ENCODE data around the gene RAN.
"Not testable (repeated sequence)": the region's sequence is repeated elsewhere in the genome, so short reads cannot be mapped to it uniquely, and the experiment has no call there.

RAN gene

GRCh38 chr12:130838951-130839769 lies 32.7 kb upstream of the RAN start, which contains the start of gene STX2:
TSS of gene STX2 (minus strand) at chr12:130839250. CDS start at chr12:130839099, 151 bp downstream.
- Mint-ChIP-seq H3K27ac (peak within 1 kb of the TSS; percentile 71), H3K4me1 (ENCODE audit: low read depth) (peaks cover 34% of the 10 kb centered on the region)
- peak; percentile 96 for DNase-seq

GRCh38 chr12:130839770-130840404 lies 32.0 kb upstream of the RAN start:
- Mint-ChIP-seq H3K27ac (peak overlapping the region; percentile 69), H3K9me3 (no peaks in the 10 kb centered on the region), H3K4me1 (ENCODE audit: low read depth) (peaks cover 34% of the 10 kb centered on the region), H3K36me3 (ENCODE audit: low read depth) (peaks cover 15% of the 10 kb centered on the region), H3K4me3 (peak overlapping the region; percentile 75), H3K27me3 (no peaks in the 10 kb centered on the region)
- DNase-seq, result no peak

More at GRCh38 chr12:130838951-130839769, 32.7 kb upstream of the RAN start, which contains the start of gene STX2:
- H3K27me3 Mint-ChIP-seq, result no peaks in the 10 kb centered on the region
- no peaks in the 10 kb centered on the region for H3K9me3 Mint-ChIP-seq
- peak within 1 kb of the TSS; percentile 88 for H3K4me3 Mint-ChIP-seq
- peaks cover 18% of the 10 kb centered on the region for H3K36me3 Mint-ChIP-seq (ENCODE audit: low read depth)

DNA sequence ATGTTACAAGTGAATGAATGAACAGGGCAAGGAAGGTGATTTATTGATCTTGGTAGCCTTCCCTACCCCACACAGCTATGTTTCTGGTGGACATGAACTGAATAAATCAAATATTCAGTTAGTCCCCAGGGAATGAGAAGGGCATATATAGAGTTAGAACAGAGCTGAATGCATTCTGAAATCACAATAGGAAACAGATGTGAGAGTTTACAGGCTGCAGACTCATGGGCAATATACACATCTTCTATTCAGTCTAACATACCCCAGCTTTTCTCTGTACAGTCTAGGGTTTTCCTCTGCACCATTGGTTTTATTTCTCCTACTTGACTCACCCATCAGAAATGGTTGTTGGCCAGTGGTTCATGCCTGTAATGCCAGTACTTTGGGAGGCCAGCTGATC lies 25.5 kb upstream of the RAN start:
- no peak for DNase-seq
- Mint-ChIP-seq H3K4me1 (ENCODE audit: low read depth) (no peaks in the 10 kb centered on the region), H3K9me3 (no peaks in the 10 kb centered on the region), H3K36me3 (ENCODE audit: low read depth) (no peaks in the 10 kb centered on the region), H3K27me3 (peaks cover 3% of the 10 kb centered on the region), H3K4me3 (no peak overlapping the region), H3K27ac (no peak overlapping the region)

DNA sequence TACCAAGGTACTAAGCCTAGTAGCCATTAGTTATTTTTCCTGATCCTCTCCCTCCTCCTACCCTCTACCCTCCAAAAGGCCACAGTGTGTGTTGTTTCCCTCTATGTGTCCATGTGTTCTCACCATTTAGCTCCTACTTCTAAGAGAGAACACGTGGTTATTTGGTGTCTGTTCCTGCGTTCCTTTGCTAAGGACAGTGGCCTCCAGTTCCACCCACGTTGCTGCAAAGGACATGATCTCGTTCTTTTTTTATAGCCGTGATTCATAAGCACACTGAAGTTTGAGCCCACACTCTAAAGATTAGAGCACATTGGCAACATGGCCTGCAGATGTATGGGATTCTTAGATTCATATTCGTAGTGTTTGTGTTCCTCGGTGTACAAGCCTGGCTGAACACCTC lies 24.8 kb upstream of the RAN start:
- Mint-ChIP-seq H3K4me3 (no peak overlapping the region), H3K9me3 (no peaks in the 10 kb centered on the region), H3K4me1 (ENCODE audit: low read depth) (no peaks in the 10 kb centered on the region), H3K27ac (no peak overlapping the region), H3K27me3 (peaks cover 3% of the 10 kb centered on the region), H3K36me3 (ENCODE audit: low read depth) (no peaks in the 10 kb centered on the region)
- DNase-seq, result no peak

GRCh38 chr12:130848105-130848504 lies 23.8 kb upstream of the RAN start:
- H3K27ac Mint-ChIP-seq, H3K9me3 Mint-ChIP-seq: not testable (repeated sequence)

DNA sequence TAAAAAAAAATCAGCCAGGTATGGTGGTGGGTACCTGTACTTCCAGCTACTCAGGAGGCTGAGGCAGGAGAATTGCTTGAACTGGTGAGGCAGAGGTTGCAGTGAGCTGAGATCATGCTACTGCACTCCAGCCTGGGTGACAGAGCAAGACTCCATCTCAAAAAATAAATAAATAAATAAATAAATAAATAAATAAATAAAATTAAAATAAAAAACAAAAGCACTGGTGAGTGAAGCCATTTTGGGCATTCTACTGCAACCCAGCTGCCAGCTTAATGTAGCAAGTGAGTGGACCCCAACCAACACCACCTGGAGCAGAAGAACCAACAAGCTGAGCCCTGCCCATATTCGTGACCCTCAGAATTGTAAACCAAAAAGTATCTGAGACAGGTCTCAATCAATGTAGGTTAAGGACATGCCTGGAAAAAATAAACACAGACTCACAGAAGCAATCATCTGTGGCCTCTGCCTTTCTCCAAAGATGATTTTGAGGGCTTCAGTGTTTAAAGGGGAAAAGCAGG lies 23.0 kb upstream of the RAN start:
- H3K36me3 Mint-ChIP-seq (ENCODE audit: low read depth); H3K27me3 Mint-ChIP-seq; DNase-seq; H3K9me3 Mint-ChIP-seq; H3K4me1 Mint-ChIP-seq (ENCODE audit: low read depth); H3K27ac Mint-ChIP-seq; H3K4me3 Mint-ChIP-seq: not testable (repeated sequence)

More at GRCh38 chr12:130848105-130848504, 23.8 kb upstream of the RAN start:
- H3K4me1 Mint-ChIP-seq (ENCODE audit: low read depth); H3K36me3 Mint-ChIP-seq (ENCODE audit: low read depth); DNase-seq; H3K4me3 Mint-ChIP-seq; H3K27me3 Mint-ChIP-seq: not testable (repeated sequence)

DNA sequence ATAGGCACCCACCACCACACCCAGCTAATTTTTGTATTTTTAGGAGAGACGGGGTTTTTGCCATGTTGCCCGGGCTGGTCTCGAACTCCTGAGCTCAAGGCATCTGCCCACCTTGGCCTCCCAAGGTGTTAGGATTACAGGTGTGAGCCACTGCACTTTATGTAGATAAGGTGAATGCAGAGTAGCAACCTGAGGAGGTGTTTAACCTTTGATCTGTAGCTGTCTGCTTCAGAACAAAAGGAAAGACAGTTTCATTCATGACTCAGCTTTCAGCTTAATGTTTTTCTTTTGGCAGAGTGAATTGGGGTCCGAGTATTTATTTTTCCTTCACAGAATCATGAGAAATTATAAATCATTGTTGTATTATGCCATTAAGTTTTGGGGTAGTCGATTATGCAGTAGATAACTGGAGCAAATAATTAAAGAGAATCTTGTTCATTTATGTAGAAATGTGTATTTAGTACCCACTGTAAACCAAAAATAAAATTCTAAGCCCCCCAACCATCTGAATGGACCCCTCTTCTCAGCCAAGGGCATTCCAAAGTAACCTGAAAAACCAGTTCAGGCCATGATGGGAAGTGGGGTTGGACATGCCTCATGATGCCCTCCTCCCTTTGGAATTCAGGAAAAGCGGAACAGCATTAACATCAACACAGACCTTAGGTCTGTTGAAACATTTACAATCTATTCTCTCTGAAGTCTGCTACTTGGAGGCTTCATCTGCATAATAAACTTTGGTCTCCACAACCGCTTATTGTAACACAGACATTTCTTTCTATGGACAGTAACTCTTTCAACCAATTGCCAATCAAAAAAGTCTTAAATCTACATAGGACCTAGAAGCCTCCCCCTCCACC lies 22.1 kb upstream of the RAN start:
- no peak overlapping the region for H3K27ac Mint-ChIP-seq
- no peaks in the 10 kb centered on the region for H3K36me3 Mint-ChIP-seq (ENCODE audit: low read depth)
- H3K4me1 Mint-ChIP-seq (ENCODE audit: low read depth), result no peaks in the 10 kb centered on the region
- no peak for DNase-seq
- no peak overlapping the region for H3K4me3 Mint-ChIP-seq
- H3K27me3 Mint-ChIP-seq, result peaks cover 7% of the 10 kb centered on the region
- no peaks in the 10 kb centered on the region for H3K9me3 Mint-ChIP-seq

DNA sequence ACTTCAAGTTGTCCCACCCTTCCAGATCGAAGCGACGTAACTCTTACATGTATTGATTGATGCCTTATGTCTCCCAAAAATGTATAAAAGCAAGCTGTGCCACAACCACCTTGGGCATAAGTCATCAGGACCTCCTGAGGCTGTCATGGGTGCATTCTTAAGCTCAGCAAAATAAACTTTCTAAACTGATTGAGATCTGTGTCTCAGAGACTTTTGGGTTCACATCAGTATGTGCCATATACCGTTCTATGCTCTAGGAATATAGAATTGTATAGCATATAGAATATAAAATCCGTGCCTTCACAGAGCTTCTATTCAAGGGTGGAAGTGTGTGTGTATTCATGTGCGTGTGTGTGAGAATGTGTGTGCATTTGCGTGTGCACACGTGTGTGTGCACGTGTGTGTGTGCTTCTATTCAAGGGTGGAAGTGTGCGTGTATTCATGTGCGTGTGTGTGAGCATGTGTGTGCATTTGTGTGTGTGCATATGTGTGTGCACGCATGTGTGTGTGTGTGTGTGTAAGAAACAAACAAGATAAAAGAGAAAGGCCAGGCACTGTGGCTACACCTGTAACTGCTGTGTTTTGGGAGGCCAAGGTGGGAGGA lies 21.3 kb upstream of the RAN start:
- Mint-ChIP-seq H3K9me3 (no peaks in the 10 kb centered on the region), H3K4me1 (ENCODE audit: low read depth) (no peaks in the 10 kb centered on the region), H3K4me3 (no peak overlapping the region), H3K27ac (no peak overlapping the region), H3K36me3 (ENCODE audit: low read depth) (no peaks in the 10 kb centered on the region), H3K27me3 (peaks cover 11% of the 10 kb centered on the region)
- no peak for DNase-seq

- H3K27me3 Mint-ChIP-seq, result peaks cover 18% of the 10 kb centered on the region
- no peak for DNase-seq
- no peak overlapping the region for H3K4me3 Mint-ChIP-seq
- H3K36me3 Mint-ChIP-seq (ENCODE audit: low read depth), result peaks cover 2% of the 10 kb centered on the region
- H3K9me3 Mint-ChIP-seq, result peaks cover 5% of the 10 kb centered on the region
- no peak overlapping the region for H3K27ac Mint-ChIP-seq
- H3K4me1 Mint-ChIP-seq (ENCODE audit: low read depth), result peaks cover 7% of the 10 kb centered on the region
Observed at GRCh38 chr12:130856088-130856487, 15.8 kb upstream of the RAN start.

GRCh38 chr12:130858084-130858483 lies 13.8 kb upstream of the RAN start:
- Mint-ChIP-seq H3K27ac (no peak overlapping the region), H3K9me3 (peaks cover 5% of the 10 kb centered on the region), H3K4me1 (ENCODE audit: low read depth) (peaks cover 7% of the 10 kb centered on the region), H3K4me3 (no peak overlapping the region), H3K36me3 (ENCODE audit: low read depth) (peaks cover 2% of the 10 kb centered on the region), H3K27me3 (peaks cover 18% of the 10 kb centered on the region)
- DNase-seq, result no peak

DNA sequence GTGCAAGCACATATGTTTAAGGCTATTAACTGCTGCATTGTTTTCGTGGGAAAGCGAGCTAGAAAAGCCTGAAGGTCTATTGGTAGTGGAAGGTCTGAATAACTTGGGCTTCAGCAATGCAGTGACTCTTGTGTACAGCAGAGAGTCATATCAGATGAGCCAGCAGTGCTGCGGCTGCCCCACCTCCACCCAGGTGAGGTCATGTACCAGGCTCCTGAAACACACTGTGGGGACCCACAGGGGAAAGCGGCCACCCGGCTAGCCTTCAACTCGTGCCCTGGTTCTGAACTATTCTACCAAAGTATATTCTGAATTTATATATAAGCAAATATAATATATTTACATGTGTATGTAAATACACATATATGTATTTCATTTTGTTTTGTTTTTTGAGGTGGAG lies 12.7 kb upstream of the RAN start:
- Mint-ChIP-seq H3K27ac (no peak overlapping the region), H3K4me3 (no peak overlapping the region), H3K36me3 (ENCODE audit: low read depth) (peaks cover 2% of the 10 kb centered on the region), H3K27me3 (peaks cover 18% of the 10 kb centered on the region), H3K9me3 (peaks cover 5% of the 10 kb centered on the region), H3K4me1 (ENCODE audit: low read depth) (peaks cover 7% of the 10 kb centered on the region)
- no peak for DNase-seq

DNA sequence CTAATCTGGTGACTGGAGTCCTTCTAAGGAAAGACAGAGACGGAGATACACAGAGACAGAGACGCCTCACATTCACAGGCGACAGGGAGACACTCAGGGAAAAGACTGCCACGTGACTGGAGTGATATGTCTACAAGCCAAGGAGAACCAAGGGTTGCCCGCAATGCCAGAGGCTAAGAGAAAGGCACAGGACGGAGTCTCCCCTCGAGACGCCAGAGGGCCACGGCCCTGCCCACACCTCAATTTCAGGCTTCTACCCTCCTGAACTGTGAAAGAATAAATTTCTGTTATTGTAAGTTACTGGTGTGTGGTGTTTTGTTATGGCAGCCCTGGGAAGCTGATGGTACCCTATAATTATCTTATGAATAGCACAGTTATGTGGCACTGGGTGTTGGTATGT lies 11.6 kb upstream of the RAN start:
- Mint-ChIP-seq H3K36me3 (ENCODE audit: low read depth) (peaks cover 2% of the 10 kb centered on the region), H3K27ac (no peak overlapping the region), H3K4me3 (no peak overlapping the region), H3K9me3 (peaks cover 5% of the 10 kb centered on the region), H3K27me3 (peaks cover 12% of the 10 kb centered on the region), H3K4me1 (ENCODE audit: low read depth) (peaks cover 7% of the 10 kb centered on the region)
- no peak for DNase-seq

DNA sequence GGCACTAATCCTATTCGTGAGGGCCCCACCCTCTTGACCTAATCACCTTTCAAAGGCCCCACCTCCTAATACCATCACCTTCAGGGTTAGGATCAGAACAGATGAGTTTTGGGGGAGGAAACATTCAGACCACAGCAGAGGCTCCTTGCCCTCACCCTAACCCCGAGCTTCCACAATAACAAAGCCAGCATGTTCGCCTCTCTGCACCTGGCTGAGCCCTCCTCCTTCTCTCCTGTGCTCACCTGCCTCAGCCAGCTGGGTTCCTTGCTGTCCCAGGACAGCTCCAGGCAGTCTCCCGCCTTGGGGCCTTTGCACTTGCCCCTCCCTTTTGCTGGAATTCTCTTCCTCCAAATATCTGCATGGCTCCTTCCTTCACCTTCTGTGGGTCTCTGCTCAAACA lies 9.7 kb upstream of the RAN start:
- H3K27me3 Mint-ChIP-seq, result peaks cover 5% of the 10 kb centered on the region
- no peak for DNase-seq
- H3K36me3 Mint-ChIP-seq (ENCODE audit: low read depth), result no peaks in the 10 kb centered on the region
- H3K27ac Mint-ChIP-seq, result no peak overlapping the region
- H3K4me1 Mint-ChIP-seq (ENCODE audit: low read depth), result peaks cover 3% of the 10 kb centered on the region
- peaks cover under 1% of the 10 kb centered on the region for H3K9me3 Mint-ChIP-seq
- H3K4me3 Mint-ChIP-seq, result no peak overlapping the region

DNA sequence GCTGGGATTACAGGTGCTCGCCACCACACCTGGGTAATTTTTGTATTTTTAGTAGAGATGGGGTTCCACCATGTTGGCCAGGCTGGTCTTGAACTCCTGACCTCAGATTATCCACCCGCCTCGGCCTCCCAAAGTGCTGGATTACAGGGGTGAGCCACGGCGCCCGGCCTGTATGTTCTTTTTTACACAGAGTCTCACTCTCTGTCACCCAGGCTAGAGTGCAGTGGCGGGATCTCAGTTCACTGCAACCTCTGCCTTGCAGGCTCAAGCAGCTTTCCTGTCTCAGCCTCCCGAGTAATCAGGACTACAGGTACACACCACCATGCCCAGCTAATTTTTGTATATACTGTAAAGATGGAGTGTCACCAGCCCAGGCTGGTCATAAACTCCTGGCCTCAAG lies 9.1 kb upstream of the RAN start:
- H3K9me3 Mint-ChIP-seq; H3K4me3 Mint-ChIP-seq; H3K27me3 Mint-ChIP-seq; DNase-seq; H3K27ac Mint-ChIP-seq; H3K4me1 Mint-ChIP-seq (ENCODE audit: low read depth); H3K36me3 Mint-ChIP-seq (ENCODE audit: low read depth): not testable (repeated sequence)
